Spleen (tissue), 11 donors: ENCODE measurements around the gene TLCD2. TPM values are rescaled to one million over a fixed set of nuclear protein-coding genes. Genes with fewer than 3 reads are reported as not detected.

ENCODE experiments used
- DNase-seq: peaks from one replicate; pipeline ENCODE4 v3.0.0-alpha.2; 2020
- H3K27ac ChIP-seq, 8 donors: fragments of 200-600 bp; sonication (generic) in 7 of 8; 1 replicate in 4 of 8; 2 replicates in 4 of 8; pipeline versions ENCODE4 v1.5.0 to v1.8.0; 2016 to 2021; ENCODE audit warnings: inconsistent platforms in 4 of 8, mild to moderate bottlenecking in 4 of 8, moderate library complexity in 1 of 8
- H3K27me3 ChIP-seq, 7 donors: fragments of 200-600 bp; sonication (generic) in 6 of 7; replicated peaks in 1 of 7; 1 replicate in 4 of 7; 2 replicates in 3 of 7; pipeline versions ENCODE4 v1.5.0 to v1.8.0; 2016 to 2021; ENCODE audit warnings: inconsistent platforms in 3 of 7, mild to moderate bottlenecking in 1 of 7
- H3K36me3 ChIP-seq, 6 donors: fragments of 200-600 bp; sonication (generic) in 5 of 6; 1 replicate in 4 of 6; 2 replicates in 2 of 6; pipeline versions ENCODE4 v1.5.0 to v1.8.0; 2016 to 2021; ENCODE audit warnings: inconsistent platforms in 2 of 6
- H3K4me1 ChIP-seq, 6 donors: fragments of 200-600 bp; sonication (generic) in 5 of 6; 1 replicate in 3 of 6; 2 replicates in 3 of 6; pipeline versions ENCODE4 v1.5.0 to v1.8.0; 2016 to 2021; ENCODE audit warnings: inconsistent platforms in 3 of 6
- H3K4me3 ChIP-seq, 8 donors: fragments of 200-600 bp; sonication (generic) in 7 of 8; 1 replicate in 4 of 8; 2 replicates in 4 of 8; pipeline versions ENCODE4 v1.5.0 to v1.8.0; 2016 to 2021; ENCODE audit warnings: inconsistent platforms in 4 of 8, mild to moderate bottlenecking in 4 of 8, moderate library complexity in 2 of 8
- H3K9me3 ChIP-seq, 8 donors: fragments of 200-600 bp; sonication (generic) in 7 of 8; 1 replicate in 4 of 8; 2 replicates in 4 of 8; pipeline versions ENCODE4 v1.5.0 to v1.8.0; 2016 to 2021; ENCODE audit warnings: inconsistent platforms in 4 of 8
- CTCF ChIP-seq, 11 experiments: fragments of 200-600 bp in 7 of 11; fragments of 450-650 bp in 4 of 11; sonication (generic) in 4 of 11; IDR thresholded peaks in 8 of 11; conservative IDR thresholded peaks in 3 of 11; 1 replicate in 7 of 11; 2 replicates in 4 of 11; pipeline versions ENCODE4 v1.4.0 to v1.8.0; 2016 to 2021; ENCODE audit warnings: antibody characterized with exemption in 11 of 11, inconsistent platforms in 4 of 11, mild to moderate bottlenecking in 1 of 11
- POLR2A ChIP-seq, 3 donors: fragments of 450-650 bp; IDR thresholded peaks; one replicate each; pipeline ENCODE4 v1.5.1; 2017; ENCODE audit warnings: antibody characterized with exemption in 3 of 3, mild to moderate bottlenecking in 1 of 3
- POLR2AphosphoS5 ChIP-seq, 3 donors: sonication (generic); formaldehyde crosslinking; IDR thresholded peaks; one replicate each; pipeline ENCODE4 v1.5.1; 2017; ENCODE audit warnings: antibody characterized with exemption in 3 of 3
- WGBS, 5 donors: extraction: QIAGEN DNeasy Blood & Tissue Kit in 3 of 5; methylation state at CpG; one replicate each; pipeline versions ENCODE4 v1.1.5 to v1.1.7; 2013 to 2018; 5-methylcytosine and 5-hydroxymethylcytosine counted together
- intact Hi-C: fragments of 100-400 bp; cut with DNase I; formaldehyde crosslinking; loops from one replicate; pipeline ENCODE4 v1.15.0; 2023; ENCODE audit warnings: low total_unique reads
- polyA plus RNA-seq, 3 donors: library from polyadenylated mRNA; stranded (reverse); fragments of 200-250 nt; gene quantifications; one replicate each; pipeline ENCODE4 v1.2.1, GENCODE V29; 2013
- total RNA-seq, 7 donors: library from RNA; depleted of rRNA in 3 of 7; stranded (reverse); fragments of >200 nt in 3 of 7; fragmentation: NEBNext Ultra II Directional in 4 of 7; extraction: Animal tissue kit (Norgen Biotek cat#: 25700) in 4 of 7; gene quantifications; one replicate each; pipeline versions ENCODE4 v1.1.0 to v1.2.1, GENCODE V29; 2016 to 2021
- donor health status: healthy with polysubstance abuse.
- donor health status: DM: no; HTN: no; CAD: no; lungs with moderate emphysema.
- donor health status: DM: no; HTN: no; CAD: no.
- donor health status: Bipolar disorder and iron deficiency.
- donor health status: healthy.
- donor health status: DM: no; HTN: no; CAD: no.
- donor health status: DM: yes; HTN: yes; CAD: no.

Gene TLCD2
- total and polyA plus RNA-seq, 10 donors = 0.26 to 5.4 (median 2.0) TPM

GRCh38 chr17:1720856-1721386, 10.7 kb upstream of the TLCD2 start:
- intact Hi-C loops = loop anchor here (5.0 kb wide), 1 partner anchor 146 kb away; no protein-coding TSS in a partner anchor
- Histone ChIP-seq H3K4me1 (peaks cover 34 to 81% (median 70%) of the 10 kb centered on the region in 6 donors), H3K9me3 (no peaks in the 10 kb centered on the region), H3K27me3 (no peaks in the 10 kb centered on the region), H3K36me3 (peaks cover 0 to 4% (median 0%) of the 10 kb centered on the region in 6 donors), H3K4me3 (no peak overlapping the region), H3K27ac (peak overlapping the region in 5 of 8 donors; percentile 6 to 96 (median 90))
- no peak for TF ChIP-seq POLR2AphosphoS5 (IDR thresholded peaks at IDR 0.05)
- peak; percentile 77 to 95 (median 93) for TF ChIP-seq CTCF (IDR thresholded peaks at IDR 0.05 in 8 of 11, conservative IDR thresholded peaks at IDR 0.05 in 3 of 11)
- no peak for TF ChIP-seq POLR2A (IDR thresholded peaks at IDR 0.05)
- peak; percentile 86 for DNase-seq
- WGBS, 5 donors = 36 to 45% (median 39%) methylated on average over 11 of the region's 11 CpGs

GRCh38 chr17:1718362-1719165, 8.4 kb upstream of the TLCD2 start:
- TF ChIP-seq POLR2AphosphoS5 (IDR thresholded peaks at IDR 0.05) (no peak), CTCF (IDR thresholded peaks at IDR 0.05 in 8 of 11, conservative IDR thresholded peaks at IDR 0.05 in 3 of 11) (no peak), POLR2A (IDR thresholded peaks at IDR 0.05) (no peak)
- Histone ChIP-seq H3K4me1 (peaks cover 17 to 84% (median 70%) of the 10 kb centered on the region in 6 donors), H3K9me3 (no peaks in the 10 kb centered on the region), H3K36me3 (peaks cover 0 to 8% (median 3%) of the 10 kb centered on the region in 6 donors), H3K27me3 (peaks cover 0 to 19% (median 0%) of the 10 kb centered on the region in 7 donors), H3K4me3 (peak overlapping the region in 2 of 8 donors; percentile 90 to 92), H3K27ac (peak overlapping the region in 7 of 8 donors; percentile 96 to 100 (median 99))
- intact Hi-C loops = no loop called here
- peak; percentile 84 for DNase-seq
- 80 to 90% (median 83%) methylated on average over 19 of the region's 19 CpGs for WGBS, 5 donors

GRCh38 chr17:1716912-1717695, 6.9 kb upstream of the TLCD2 start:
- Histone ChIP-seq H3K4me1 (peaks cover 15 to 84% (median 71%) of the 10 kb centered on the region in 6 donors), H3K4me3 (peak overlapping the region; percentile 43 to 92 (median 66)), H3K9me3 (no peaks in the 10 kb centered on the region), H3K36me3 (peaks cover 0 to 22% (median 16%) of the 10 kb centered on the region in 6 donors), H3K27ac (peak overlapping the region; percentile 87 to 100 (median 99)), H3K27me3 (peaks cover 0 to 19% (median 0%) of the 10 kb centered on the region in 7 donors)
- 0 to 2% (median 0%) methylated on average over 13 of the region's 13 CpGs for WGBS, 5 donors
- peak in 1 of 3 donors; percentile 32 for TF ChIP-seq POLR2A (IDR thresholded peaks at IDR 0.05)
- no peak for TF ChIP-seq CTCF (IDR thresholded peaks at IDR 0.05 in 8 of 11, conservative IDR thresholded peaks at IDR 0.05 in 3 of 11)
- TF ChIP-seq POLR2AphosphoS5 (IDR thresholded peaks at IDR 0.05) = peak in 1 of 3 donors; percentile 84
- intact Hi-C loops = no loop called here
- peak; percentile 94 for DNase-seq
